ENCODE measurements around the gene CELF2.

DNA sequence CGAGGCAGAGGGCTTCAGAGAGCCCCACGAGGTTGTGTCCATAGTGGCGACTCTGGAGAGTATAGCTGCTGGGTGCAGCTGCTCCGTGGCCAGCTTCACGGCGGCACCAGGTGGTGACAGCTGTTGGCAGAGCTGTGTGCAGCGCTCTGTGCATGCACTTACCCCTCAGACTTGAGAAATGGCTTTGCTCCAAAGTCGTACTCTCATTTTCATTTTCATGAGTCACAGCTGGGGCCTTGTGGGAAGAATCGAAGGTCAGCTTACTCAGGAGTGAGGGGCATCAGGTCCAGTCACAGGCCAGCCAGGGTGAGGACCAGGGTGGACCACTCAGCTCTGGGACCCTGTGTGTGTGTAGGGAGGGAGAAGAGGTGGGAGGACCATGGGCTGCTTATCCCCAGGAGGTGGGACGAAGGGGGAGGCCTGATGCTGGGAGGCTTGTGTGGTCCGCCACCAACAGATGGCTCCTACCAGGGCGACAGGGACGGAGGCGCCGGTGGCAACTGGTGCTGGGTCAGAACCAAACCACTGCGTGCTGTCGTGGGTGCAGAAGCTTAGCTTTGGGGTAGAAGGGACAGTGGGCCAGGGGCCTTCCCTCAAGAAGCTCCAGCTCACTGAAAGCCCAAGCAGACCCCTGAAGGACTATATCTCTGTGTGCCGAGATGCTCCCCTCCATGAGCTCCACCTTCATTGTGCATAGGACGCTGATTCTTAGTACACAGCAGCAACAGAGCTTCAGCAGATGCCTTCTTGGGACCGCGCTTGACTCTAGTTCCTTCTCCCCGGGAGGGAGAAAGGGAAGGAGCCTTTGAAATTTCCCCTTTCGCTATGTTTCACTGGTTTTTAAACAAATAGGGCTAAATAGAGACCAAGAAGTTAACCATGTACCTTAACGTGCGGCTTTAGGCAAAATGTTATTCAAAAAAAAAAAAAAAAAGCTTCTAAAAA, 225.0 kb downstream of the CELF2 start:
- TF ChIP-seq, protein P1, sequence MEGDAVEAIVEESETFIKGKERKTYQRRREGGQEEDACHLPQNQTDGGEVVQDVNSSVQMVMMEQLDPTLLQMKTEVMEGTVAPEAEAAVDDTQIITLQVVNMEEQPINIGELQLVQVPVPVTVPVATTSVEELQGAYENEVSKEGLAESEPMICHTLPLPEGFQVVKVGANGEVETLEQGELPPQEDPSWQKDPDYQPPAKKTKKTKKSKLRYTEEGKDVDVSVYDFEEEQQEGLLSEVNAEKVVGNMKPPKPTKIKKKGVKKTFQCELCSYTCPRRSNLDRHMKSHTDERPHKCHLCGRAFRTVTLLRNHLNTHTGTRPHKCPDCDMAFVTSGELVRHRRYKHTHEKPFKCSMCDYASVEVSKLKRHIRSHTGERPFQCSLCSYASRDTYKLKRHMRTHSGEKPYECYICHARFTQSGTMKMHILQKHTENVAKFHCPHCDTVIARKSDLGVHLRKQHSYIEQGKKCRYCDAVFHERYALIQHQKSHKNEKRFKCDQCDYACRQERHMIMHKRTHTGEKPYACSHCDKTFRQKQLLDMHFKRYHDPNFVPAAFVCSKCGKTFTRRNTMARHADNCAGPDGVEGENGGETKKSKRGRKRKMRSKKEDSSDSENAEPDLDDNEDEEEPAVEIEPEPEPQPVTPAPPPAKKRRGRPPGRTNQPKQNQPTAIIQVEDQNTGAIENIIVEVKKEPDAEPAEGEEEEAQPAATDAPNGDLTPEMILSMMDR (conservative IDR thresholded peaks at IDR 0.05) = no peak
- TF ChIP-seq ZFX (IDR thresholded peaks at IDR 0.05) = no peak
